Transverse colon (tissue), 4 donors: Measurements from ENCODE around the gene C10orf105. TPM values are rescaled to one million over a fixed set of nuclear protein-coding genes. Genes with fewer than 3 reads are reported as not detected.
A peak's percentile ranks its signal among the peaks of the same experiment; 100 is the strongest.

Source experiments
- DNase-seq: peaks from one replicate; pipeline ENCODE4 v3.0.0-alpha.2; 2019
- H3K27ac ChIP-seq, 4 donors: fragments of 200-600 bp; sonication (generic); 2 replicates each; pipeline ENCODE4 v1.5.1; 2016 to 2018; ENCODE audit warnings: inconsistent platforms in 4 of 4
- H3K27me3 ChIP-seq: fragments of 200-600 bp; sonication (generic); 2 replicates; pipeline ENCODE4 v1.5.1; 2017; ENCODE audit warnings: inconsistent platforms
- H3K36me3 ChIP-seq, 4 donors: fragments of 200-600 bp; sonication (generic); 2 replicates each; pipeline ENCODE4 v1.5.1; 2017 to 2019; ENCODE audit warnings: inconsistent platforms in 4 of 4
- H3K4me1 ChIP-seq, 4 donors: fragments of 200-600 bp; sonication (generic); 2 replicates each; pipeline ENCODE4 v1.5.1; 2017 to 2020; ENCODE audit warnings: inconsistent platforms in 4 of 4
- H3K4me3 ChIP-seq, 4 donors: fragments of 200-600 bp; sonication (generic); 1 replicate in 1 of 4; 2 replicates in 3 of 4; pipeline versions ENCODE4 v1.5.1 to v1.6.1; 2017 to 2019; ENCODE audit warnings: inconsistent platforms in 4 of 4
- H3K9me3 ChIP-seq, 2 donors: fragments of 200-600 bp; sonication (generic); 2 replicates each; pipeline ENCODE4 v1.5.1; 2017 to 2019; ENCODE audit warnings: inconsistent platforms in 2 of 2
- CTCF ChIP-seq, 5 experiments: fragments of 200-600 bp in 3 of 5; fragments of 450-650 bp in 2 of 5; sonication (generic) in 3 of 5; IDR thresholded peaks; 1 replicate in 2 of 5; 2 replicates in 3 of 5; pipeline ENCODE4 v1.5.1; 2016 to 2017; ENCODE audit warnings: antibody characterized with exemption in 5 of 5, inconsistent platforms in 3 of 5, mild to moderate bottlenecking in 2 of 5, moderate library complexity in 1 of 5
- EP300 ChIP-seq: sonication (generic); formaldehyde crosslinking; IDR thresholded peaks from one replicate; pipeline ENCODE4 v1.6.1; 2017; ENCODE audit warnings: antibody characterized with exemption, low read depth
- POLR2A ChIP-seq: fragments of 450-650 bp; IDR thresholded peaks from one replicate; pipeline ENCODE4 v1.6.1; 2016; ENCODE audit warnings: antibody characterized with exemption, mild to moderate bottlenecking, moderate library complexity
- POLR2AphosphoS5 ChIP-seq, 3 donors: sonication (generic); formaldehyde crosslinking; IDR thresholded peaks; one replicate each; pipeline ENCODE4 v1.6.1; 2016; ENCODE audit warnings: antibody characterized with exemption in 3 of 3
- WGBS, 2 donors: methylation state at CpG; one replicate each; pipeline ENCODE4 v1.1.5; 2018; ENCODE audit warnings: low coverage in 1 of 2; 5-methylcytosine and 5-hydroxymethylcytosine counted together
- in situ Hi-C, 4 donors: fragments of 200-750 bp; cut with MboI; loops; one replicate each; pipeline versions ENCODE4 v1.15.0 to v1.15.1; 2017; ENCODE audit warnings: low sequenced_read_pairs in 3 of 4, low pct_ligation_motif_present in 1 of 4, low pct_unique_long_range_greater_than_20kb in 1 of 4
- intact Hi-C: fragments of 100-400 bp; cut with DNase I; formaldehyde crosslinking; loops from one replicate; pipeline ENCODE4 v1.15.1; 2023; ENCODE audit warnings: low total_unique reads
- total RNA-seq, 4 donors: library from RNA; depleted of rRNA; stranded (reverse); fragments of >200 nt; gene quantifications; one replicate each; pipeline ENCODE4 v1.1.0, GENCODE V29; 2016

Gene C10orf105
- total RNA-seq, 4 donors from 2014 or later: 0.16 TPM; not detected in 3

GRCh38 chr10:71714592-71714991 lies 5.0 kb downstream of the C10orf105 start:
- DNase-seq: no peak
- in situ Hi-C loops: loop anchor here in 3 of 4 donors (10.0 to 25.0 kb wide), 3 partner anchors 60 to 327 kb away; partner anchors contain the start of genes CDH23 (in 2 of the 3) and VSIR (in 1 of the 3)
- no peak for TF ChIP-seq EP300
- H3K9me3 ChIP-seq: no peaks in the 10 kb centered on the region
- no peaks in the 10 kb centered on the region for H3K36me3 ChIP-seq
- H3K4me1 ChIP-seq: peaks cover 28 to 39% (median 29%) of the 10 kb centered on the region in 4 donors
- H3K27ac ChIP-seq: peak overlapping the region; percentile 80 to 93 (median 86)
- H3K4me3 ChIP-seq: no peak overlapping the region
- WGBS, 2 donors: 79% methylated on average over 5 of the region's 5 CpGs; no CpG with 5 or more reads in 1 of the 2 donors
- intact Hi-C loops: loop anchor here (5.0 kb wide), 1 partner anchor 53 kb away; no protein-coding TSS in a partner anchor
- no peaks in the 10 kb centered on the region for H3K27me3 ChIP-seq

GRCh38 chr10:71714031-71714410 lies 5.6 kb downstream of the C10orf105 start:
- 61 to 73% methylated on average over 2 to 4 of the region's 4 CpGs for WGBS, 2 donors
- Histone ChIP-seq H3K27ac (peak overlapping the region; percentile 80 to 93 (median 86)), H3K36me3 (no peaks in the 10 kb centered on the region), H3K27me3 (no peaks in the 10 kb centered on the region), H3K4me1 (peaks cover 28 to 39% (median 29%) of the 10 kb centered on the region in 4 donors), H3K4me3 (no peak overlapping the region), H3K9me3 (no peaks in the 10 kb centered on the region)
- intact Hi-C loops (loop anchor here (5.0 kb wide), 1 partner anchor 53 kb away; no protein-coding TSS in a partner anchor), in situ Hi-C loops (loop anchor here in 3 of 4 donors (10.0 to 25.0 kb wide), 3 partner anchors 61 to 327 kb away; partner anchors contain the start of genes CDH23 (in 2 of the 3) and VSIR (in 1 of the 3))
- no peak for DNase-seq
- no peak for TF ChIP-seq POLR2AphosphoS5 (IDR thresholded peaks at IDR 0.05)
- no peak for TF ChIP-seq POLR2A
- TF ChIP-seq EP300: no peak
- no peak for TF ChIP-seq CTCF (IDR thresholded peaks at IDR 0.05)

GRCh38 chr10:71713135-71714030 lies 6.2 kb downstream of the C10orf105 start:
- no peak for TF ChIP-seq EP300
- peak in 1 of 3 donors; percentile 18 for TF ChIP-seq POLR2AphosphoS5 (IDR thresholded peaks at IDR 0.05)
- TF ChIP-seq CTCF (IDR thresholded peaks at IDR 0.05): peak in 2 of 5 experiments; percentile 23 to 28
- intact Hi-C loops: loop anchor here (5.0 kb wide), 1 partner anchor 54 kb away; no protein-coding TSS in a partner anchor
- H3K36me3 ChIP-seq: no peaks in the 10 kb centered on the region
- no peak overlapping the region for H3K4me3 ChIP-seq
- no peaks in the 10 kb centered on the region for H3K9me3 ChIP-seq
- WGBS, 2 donors: 72% methylated on average over 12 of the region's 12 CpGs; no CpG with 5 or more reads in 1 of the 2 donors
- peak; percentile 69 for DNase-seq
- H3K27ac ChIP-seq: peak overlapping the region; percentile 80 to 93 (median 86)
- no peaks in the 10 kb centered on the region for H3K27me3 ChIP-seq
- peaks cover 28 to 39% (median 29%) of the 10 kb centered on the region in 4 donors for H3K4me1 ChIP-seq
- in situ Hi-C loops: loop anchor here in 3 of 4 donors (10.0 to 25.0 kb wide), 3 partner anchors 61 to 326 kb away; partner anchors contain the start of genes CDH23 (in 2 of the 3) and VSIR (in 1 of the 3)

GRCh38 chr10:71712572-71713134 lies 6.9 kb downstream of the C10orf105 start:
- H3K27ac ChIP-seq: peak overlapping the region; percentile 80 to 93 (median 86)
- intact Hi-C loops (loop anchor here (5.0 kb wide), 1 partner anchor 55 kb away; no protein-coding TSS in a partner anchor), in situ Hi-C loops (loop anchor here in 3 of 4 donors (10.0 to 25.0 kb wide), 3 partner anchors 62 to 325 kb away; partner anchors contain the start of genes CDH23 (in 2 of the 3) and VSIR (in 1 of the 3))
- H3K4me1 ChIP-seq: peaks cover 28 to 41% (median 29%) of the 10 kb centered on the region in 4 donors
- TF ChIP-seq EP300: no peak
- no peak for TF ChIP-seq POLR2A
- TF ChIP-seq CTCF (IDR thresholded peaks at IDR 0.05): no peak
- no peak for TF ChIP-seq POLR2AphosphoS5 (IDR thresholded peaks at IDR 0.05)
- H3K9me3 ChIP-seq: no peaks in the 10 kb centered on the region
- 73% methylated on average over 16 of the region's 17 CpGs; no CpG with 5 or more reads in 1 of the 2 donors for WGBS, 2 donors
- no peaks in the 10 kb centered on the region for H3K36me3 ChIP-seq
- DNase-seq: no peak
- H3K27me3 ChIP-seq: no peaks in the 10 kb centered on the region
- no peak overlapping the region for H3K4me3 ChIP-seq
